ENCODE measurements around the gene PMAIP1.

DNA sequence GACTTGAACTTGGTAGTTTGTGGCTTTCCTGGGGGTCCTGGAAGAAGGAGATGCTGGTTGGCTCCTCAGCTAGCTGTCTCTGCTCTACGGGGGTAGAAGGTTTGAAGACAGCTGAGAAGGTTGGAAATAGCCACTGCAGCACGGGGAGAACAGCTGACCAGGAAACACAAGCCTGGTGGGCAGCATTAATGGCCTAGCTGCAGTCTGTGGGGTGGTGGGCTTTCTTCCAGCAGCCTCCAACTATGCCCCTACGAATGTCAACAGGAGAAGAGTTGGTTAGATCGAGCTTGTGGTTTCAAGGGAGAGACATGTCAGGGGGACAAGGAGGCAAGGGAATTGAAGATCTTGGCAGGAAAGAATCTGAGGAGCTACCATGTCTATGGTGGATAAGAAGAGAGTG lies 38.9 kb downstream of the PMAIP1 start:
- no peak for TF ChIP-seq CTCF (IDR thresholded peaks at IDR 0.05)
- TF ChIP-seq POLR2A (IDR thresholded peaks at IDR 0.05): no peak

Data from thyroid gland (tissue), 4 donors.